HG02623 (cell line): ENCODE data around the gene DHFR2.
"Not testable (repeated sequence)": the region's sequence is repeated elsewhere in the genome, so short reads cannot be mapped to it uniquely, and the experiment has no call there.

ENCODE experiments used
- ATAC-seq: cut with Tn5 transposase; IDR thresholded peaks from one replicate; pipeline ENCODE4 v1.9.1; 2021; ENCODE audit warnings: moderate library complexity; ENCODE audit not compliant: unreplicated experiment

The DHFR2 gene

GRCh38 chr3:94065819-94066480, 3.2 kb upstream of the DHFR2 start:
- ATAC-seq = no peak

- no peak for ATAC-seq
Observed at GRCh38 chr3:94065122-94065521, 2.4 kb upstream of the DHFR2 start.

- no peak for ATAC-seq
Observed at GRCh38 chr3:94064243-94064860, 1.6 kb upstream of the DHFR2 start.

DNA sequence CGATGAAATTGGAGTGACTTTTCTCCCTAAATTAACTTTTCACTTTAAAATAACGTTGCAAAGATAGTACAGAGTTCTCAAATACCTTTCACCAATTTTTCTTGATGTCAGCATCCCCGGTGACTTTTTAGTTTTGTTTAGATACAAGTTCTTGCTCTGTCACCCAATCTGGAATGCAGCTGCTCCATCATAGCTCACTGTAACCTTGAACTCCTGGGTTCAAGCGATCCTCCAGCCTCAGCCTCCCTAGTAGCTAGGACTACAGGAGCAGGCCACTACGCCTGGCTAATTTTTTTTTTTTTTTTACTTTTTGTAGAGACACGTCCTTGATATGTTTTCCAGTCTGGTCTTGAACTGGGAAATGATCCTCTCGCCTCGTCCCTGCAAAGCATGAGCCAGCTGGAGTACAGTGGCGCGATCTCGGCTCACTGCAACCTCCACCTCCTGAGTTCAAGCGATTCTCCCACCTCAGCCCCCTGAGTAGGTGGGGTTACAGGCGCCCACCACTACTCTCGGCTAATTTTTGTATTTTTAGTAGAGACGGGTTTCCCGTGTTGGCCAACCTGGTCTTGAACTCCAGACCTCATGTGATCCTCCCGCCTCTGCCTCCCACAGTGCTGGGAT, 892 bp upstream of the DHFR2 start:
- no peak for ATAC-seq

- no peak for ATAC-seq
Observed at GRCh38 chr3:94061297-94061696, 1.4 kb downstream of the DHFR2 start.

GRCh38 chr3:94050546-94050945, 12.2 kb downstream of the DHFR2 start:
- ATAC-seq = no peak

DNA sequence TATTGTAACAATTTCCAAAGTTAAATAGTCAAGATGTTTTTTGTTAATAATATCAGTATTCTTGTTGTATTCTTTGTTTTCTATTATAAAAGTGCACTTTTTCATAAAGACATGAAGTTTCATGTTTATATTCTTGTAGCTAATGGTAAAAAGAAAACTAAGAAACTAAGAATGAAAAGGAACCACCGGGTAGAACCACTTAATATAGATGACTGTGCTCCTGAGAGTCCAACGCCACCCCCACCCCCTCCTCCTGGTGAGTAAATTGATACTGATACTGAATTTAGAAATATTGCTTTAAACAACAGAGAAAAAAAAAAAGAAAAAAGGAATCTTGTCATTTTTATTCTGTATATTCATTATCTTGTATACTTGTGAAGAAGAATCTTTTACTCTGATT, 13.4 kb downstream of the DHFR2 start:
- ATAC-seq = no peak

DNA sequence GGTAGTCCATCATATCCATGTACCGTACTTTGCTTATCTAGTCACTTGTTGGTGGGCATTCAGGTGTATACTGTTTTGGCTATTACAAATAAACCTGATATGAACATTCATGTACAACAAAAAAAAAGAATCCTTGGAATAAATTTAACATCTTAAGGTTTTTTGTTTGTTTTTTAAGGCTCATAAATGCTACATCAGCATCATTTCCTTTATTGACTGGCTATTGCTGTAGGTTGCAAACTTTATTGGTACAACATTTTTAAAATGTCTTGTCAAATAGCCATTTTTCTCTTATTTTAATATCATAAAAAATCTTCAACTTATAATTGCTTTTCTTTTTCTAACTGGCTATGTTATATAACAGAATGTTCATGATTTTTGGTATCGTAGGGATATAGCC, 16.2 kb downstream of the DHFR2 start:
- no peak for ATAC-seq

DNA sequence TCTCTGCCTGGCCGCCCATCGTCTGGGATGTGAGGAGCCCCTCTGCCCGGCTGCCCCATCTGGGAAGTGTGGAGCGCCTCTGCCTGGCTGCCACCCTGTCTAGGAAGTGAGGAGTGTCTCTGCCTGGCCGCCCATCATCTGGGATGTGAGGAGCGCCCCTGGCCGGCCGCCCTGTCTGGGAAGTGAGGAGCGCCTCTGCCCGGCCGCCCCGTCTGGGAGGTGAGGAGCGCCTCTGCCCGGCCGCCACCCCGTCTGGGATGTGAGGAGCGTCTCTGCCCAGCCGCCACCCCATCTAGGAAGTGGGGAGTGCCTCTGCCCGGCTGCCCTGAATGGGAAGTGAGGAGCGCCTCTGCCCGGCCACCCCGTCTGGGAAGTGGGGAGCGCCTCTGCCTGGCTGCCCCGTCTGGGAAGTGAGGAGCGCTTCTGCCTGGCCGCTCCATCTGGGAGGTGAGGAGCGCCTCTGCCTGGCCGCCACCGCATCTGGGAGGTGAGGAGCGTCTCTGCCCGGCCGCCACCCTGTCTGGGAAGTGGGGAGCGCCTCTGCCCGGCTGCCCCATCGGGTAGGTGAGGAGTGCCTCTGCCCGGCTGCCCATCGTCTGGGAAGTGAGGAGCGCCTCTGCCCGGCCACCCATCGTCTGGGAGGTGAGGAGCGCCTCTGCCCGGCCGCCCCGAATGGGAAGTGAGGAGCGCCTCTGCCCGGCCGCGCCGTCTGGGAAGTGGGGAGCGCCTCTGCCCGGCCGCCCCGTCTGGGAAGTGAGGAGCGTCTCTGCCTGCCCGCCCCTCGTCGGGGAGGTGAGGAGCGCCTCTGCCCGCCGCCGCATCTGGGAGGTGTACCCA, 18.4 kb downstream of the DHFR2 start:
- not testable (repeated sequence) for ATAC-seq

DNA sequence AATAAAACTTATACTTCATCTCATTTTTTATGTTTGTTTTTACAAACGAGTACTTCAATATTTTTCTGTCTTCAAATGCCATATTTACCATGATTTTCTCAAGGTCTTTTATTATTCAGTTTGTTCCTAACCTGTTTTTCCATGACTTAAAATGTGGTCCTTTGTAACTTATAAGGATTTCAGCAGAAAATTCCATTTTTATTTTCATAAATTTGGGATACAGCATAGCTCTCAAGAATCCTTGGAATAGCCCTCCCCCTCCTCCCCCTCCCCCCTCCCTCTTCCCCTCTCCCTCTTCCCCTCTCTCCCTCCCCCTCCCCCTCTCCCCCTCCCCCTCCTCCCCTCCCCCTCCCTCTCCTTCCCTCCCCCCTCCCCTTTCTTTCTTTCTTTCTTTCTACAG, 19.4 kb downstream of the DHFR2 start:
- ATAC-seq = no peak

DNA sequence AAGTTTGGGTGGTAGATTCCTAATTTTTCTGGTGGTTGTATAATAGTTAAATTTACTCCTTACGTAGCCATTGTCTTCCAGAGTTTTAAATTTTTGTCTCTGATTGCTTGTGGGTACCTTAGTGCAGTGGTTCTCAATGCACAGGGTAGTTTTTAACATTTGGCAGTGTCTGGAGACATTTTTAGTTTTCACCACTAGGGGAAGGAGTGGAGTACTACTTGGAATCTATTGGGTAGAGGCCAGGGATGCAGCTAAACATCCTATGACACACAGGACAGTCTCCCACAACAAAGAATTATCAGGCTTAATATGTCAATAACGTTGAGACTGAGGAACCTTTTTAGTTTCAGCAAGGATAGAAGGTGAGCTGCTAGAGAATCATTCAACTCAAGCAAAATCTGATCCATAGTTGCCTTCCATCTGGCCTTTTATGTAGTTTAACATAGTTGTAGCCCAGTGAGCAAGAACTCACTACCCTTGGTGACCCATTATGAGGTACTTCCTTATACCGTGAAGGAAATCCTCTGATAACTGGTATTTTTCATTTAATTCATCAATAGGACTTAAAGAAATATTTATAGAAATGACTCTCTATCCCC, 25.7 kb downstream of the DHFR2 start:
- ATAC-seq = peak; percentile 61

DNA sequence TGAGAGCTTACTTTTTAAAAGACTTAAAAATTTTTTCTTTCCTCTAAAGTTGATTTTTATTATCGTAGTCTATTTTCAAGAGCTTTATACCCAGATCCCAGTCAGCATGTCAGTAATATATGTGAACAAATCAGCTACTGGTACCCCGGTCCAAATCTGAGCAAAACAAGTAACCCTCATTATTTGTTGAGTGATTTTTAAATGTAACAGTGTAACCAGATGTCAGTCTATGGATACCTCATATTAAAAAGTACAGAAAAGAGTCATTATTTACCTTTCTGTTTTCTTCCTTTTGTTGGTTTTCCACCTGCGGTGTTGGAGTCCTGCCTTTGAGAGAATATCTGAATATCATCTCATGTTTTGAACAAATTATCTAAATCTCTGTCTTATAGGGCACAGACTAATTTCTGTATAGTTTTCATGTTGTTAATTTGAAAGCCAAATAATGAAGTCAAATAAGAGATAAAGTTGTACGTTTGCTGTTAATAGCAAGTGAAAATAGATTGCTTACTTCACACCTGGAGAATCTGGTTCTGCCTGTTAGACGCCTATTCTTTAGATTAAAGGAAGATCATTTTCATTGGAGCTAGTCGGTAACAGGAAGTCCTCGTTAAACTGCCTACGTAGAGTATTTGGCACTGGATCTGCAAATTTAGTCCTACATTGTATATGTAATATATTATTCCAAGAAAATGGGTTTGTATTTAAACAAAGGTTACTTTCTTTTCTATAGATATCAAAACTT, 34.5 kb downstream of the DHFR2 start, which contains the start of gene STX19:
STX19 (minus strand) TSS at position 505 of the 745 bp plus-strand sequence. CDS start 13,328 bp downstream, outside the sequence.
- no peak for ATAC-seq

DNA sequence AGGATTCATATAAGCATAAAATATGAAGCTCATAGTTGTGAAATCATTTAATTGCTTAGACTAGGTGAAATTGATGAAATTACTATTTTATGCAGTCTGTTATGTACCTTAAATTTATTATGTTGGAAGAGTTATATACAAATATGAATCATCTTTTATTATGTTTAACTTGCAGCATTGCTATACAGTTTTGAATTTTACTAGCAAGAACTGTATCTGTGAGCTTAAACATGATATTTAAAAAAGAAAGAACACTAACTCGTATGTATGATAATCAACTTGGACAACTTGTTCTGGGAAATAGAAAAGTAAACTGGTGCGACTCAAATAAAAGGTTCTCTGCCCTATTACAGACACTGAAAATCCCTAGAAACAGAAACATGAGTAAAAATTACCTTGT, 36.1 kb downstream of the DHFR2 start:
- ATAC-seq = no peak

GRCh38 chr3:94024385-94024784, 38.3 kb downstream of the DHFR2 start:
- ATAC-seq = no peak

- no peak for ATAC-seq
Observed at GRCh38 chr3:94020293-94020692, 42.4 kb downstream of the DHFR2 start.

- ATAC-seq = no peak
Observed at GRCh38 chr3:94019659-94020058, 43.1 kb downstream of the DHFR2 start.

- no peak for ATAC-seq
Observed at GRCh38 chr3:94015025-94015424, 47.7 kb downstream of the DHFR2 start.

GRCh38 chr3:94012185-94012584, 50.5 kb downstream of the DHFR2 start:
- ATAC-seq = no peak

DNA sequence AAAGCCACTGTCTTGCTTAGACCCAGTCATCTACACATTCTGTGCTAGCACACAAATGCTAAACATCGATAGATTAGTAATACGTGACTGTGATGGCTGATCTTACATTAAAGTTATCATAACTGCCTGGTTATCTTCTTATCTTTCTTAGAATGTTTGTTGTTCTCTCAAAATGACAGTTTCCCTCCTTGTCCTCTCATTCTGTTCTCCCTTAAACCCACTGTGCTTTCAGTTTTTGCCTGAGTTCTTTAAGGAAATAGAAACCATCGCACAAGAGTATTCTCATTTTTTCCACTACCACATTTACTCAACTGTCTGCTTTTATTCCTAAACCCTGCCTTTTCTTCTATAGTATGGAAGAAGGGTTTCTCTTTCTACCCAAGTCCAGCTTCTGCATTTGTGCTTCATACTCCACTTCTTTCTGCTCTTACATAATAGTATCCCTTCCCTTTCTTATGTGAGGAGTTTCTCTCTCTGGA, 51.4 kb downstream of the DHFR2 start:
- no peak for ATAC-seq

DNA sequence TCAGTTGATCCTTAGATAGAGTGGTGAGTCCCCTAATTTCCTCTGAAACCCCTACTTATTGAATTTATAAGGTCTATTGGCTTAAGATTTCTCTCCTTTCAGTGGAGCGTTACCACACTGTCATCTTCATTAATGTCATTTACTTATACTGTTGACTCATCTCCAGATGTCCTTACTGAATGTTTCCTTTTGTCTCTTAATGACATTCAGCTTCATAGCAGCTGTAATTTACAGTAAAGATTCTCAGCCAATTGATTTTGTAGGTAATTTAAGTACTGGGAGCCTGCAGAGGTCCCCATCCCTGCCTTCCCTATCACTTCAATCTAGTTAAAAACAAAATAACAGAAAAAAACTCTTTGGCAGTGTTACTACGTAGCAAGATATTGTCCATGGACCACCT, 53.1 kb downstream of the DHFR2 start:
- no peak for ATAC-seq
